Nucleus accumbens (tissue), 56 donors: ENCODE results near the gene ROBO4.

Experiments used
- DNase-seq, 56 donors: peaks; one replicate each; lab custom pipeline; 2025; lab: John Stamatoyannopoulos, UW

Gene ROBO4

GRCh38 chr11:124859171-124859570, 38.5 kb downstream of the ROBO4 start:
- DNase-seq, result no peak

GRCh38 chr11:124846070-124846673, 51.5 kb downstream of the ROBO4 start:
- DNase-seq, result no peak

- no peak for DNase-seq
These were observed 53.0 kb downstream of the ROBO4 start for GRCh38 chr11:124844664-124845079.

GRCh38 chr11:124843616-124843910, 54.1 kb downstream of the ROBO4 start:
- DNase-seq, result no peak

GRCh38 chr11:124842305-124842704, 55.4 kb downstream of the ROBO4 start:
- DNase-seq, result peak in 1 of 56 donors; percentile 3

GRCh38 chr11:124841840-124842239, 55.8 kb downstream of the ROBO4 start:
- DNase-seq, result no peak

- no peak for DNase-seq
These were observed 56.5 kb downstream of the ROBO4 start for GRCh38 chr11:124841201-124841600.

GRCh38 chr11:124840666-124841065, 57.0 kb downstream of the ROBO4 start:
- DNase-seq, result no peak

GRCh38 chr11:124839972-124840621, 57.6 kb downstream of the ROBO4 start:
- DNase-seq, result no peak

- peak in 3 of 56 donors; percentile 10 to 81 (median 19) for DNase-seq
These were observed 58.3 kb downstream of the ROBO4 start for GRCh38 chr11:124839128-124839971.

- DNase-seq, result no peak
These were observed 58.9 kb downstream of the ROBO4 start for GRCh38 chr11:124838805-124839127.

GRCh38 chr11:124837491-124837856, 60.2 kb downstream of the ROBO4 start:
- DNase-seq, result peak in 11 of 56 donors; percentile 5 to 58 (median 25)

- DNase-seq, result no peak
These were observed 61.7 kb downstream of the ROBO4 start for GRCh38 chr11:124835918-124836317.

- no peak for DNase-seq
These were observed 63.0 kb downstream of the ROBO4 start for GRCh38 chr11:124834526-124835180.
